Measurements from ENCODE around the gene OR6N1. TPM values are rescaled to one million over a fixed set of nuclear protein-coding genes. Genes with fewer than 3 reads are reported as not detected.

Gene OR6N1
- total and polyA plus RNA-seq, 2 of the 4 experiments (the other 2 are of a cell fraction) = not detected

DNA sequence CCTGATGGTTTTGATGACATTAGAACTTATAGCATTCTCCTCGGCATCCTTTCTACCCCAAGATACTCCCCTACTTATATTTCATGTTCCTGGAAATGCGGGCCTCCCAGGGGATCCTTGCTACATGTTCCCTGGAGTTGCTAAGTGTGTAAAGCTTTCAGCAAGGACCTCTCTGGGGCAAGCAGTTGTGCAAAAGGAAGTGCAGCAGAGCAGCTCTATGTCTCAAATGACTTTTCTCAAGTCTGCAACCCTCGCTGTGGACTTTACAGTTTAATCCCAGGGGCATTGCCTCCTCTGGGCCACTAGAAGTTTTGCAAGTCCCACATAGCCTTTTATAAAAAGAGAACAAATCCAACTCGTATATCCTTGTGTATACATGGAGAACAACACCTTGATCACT, 38.3 kb upstream of the OR6N1 start:
- Histone ChIP-seq H2BK20ac (ENCODE audit: low read depth, low read length) (no peak overlapping the region), H3K18ac (ENCODE audit: low read depth, low read length) (no peak overlapping the region), H4K5ac (ENCODE audit: low read depth, low read length) (no peak overlapping the region), H3K14ac (replicated peaks; ENCODE audit: low read depth, low read length) (no peak overlapping the region), H2AK5ac (ENCODE audit: low read depth, low read length) (no peak overlapping the region), H4K20me1 (ENCODE audit: insufficient read depth, low read length) (no peaks in the 10 kb centered on the region), H2AK9ac (replicated peaks; ENCODE audit: low read depth, low read length, poor library complexity) (no peak overlapping the region), H3K4ac (ENCODE audit: low read depth, low read length) (no peak overlapping the region), H3K79me1 (ENCODE audit: low read depth in 1 of 2, low read length in 2 of 2) (no peaks in the 10 kb centered on the region), H3K27me3 (ENCODE audit: control insufficient read depth, insufficient read depth, low read length) (no peaks in the 10 kb centered on the region), H3K9ac (ENCODE audit: low read depth, low read length) (no peak overlapping the region), H3K27ac (ENCODE audit: insufficient read depth, low read length) (no peak overlapping the region), H3K36me3 (ENCODE audit: control insufficient read depth, insufficient read depth, low read length) (no peaks in the 10 kb centered on the region), H4K8ac (ENCODE audit: low read depth in 2 of 2, low read length in 2 of 2) (no peak overlapping the region), H3K9me1 (ENCODE audit: insufficient read depth, low read length) (no peaks in the 10 kb centered on the region; the same call in 1 of the 2 replicates), H4K91ac (ENCODE audit: insufficient read depth, low read depth, low read length) (no peak overlapping the region), H3K9me3 (ENCODE audit: control insufficient read depth, insufficient read depth, low read length) (no peaks in the 10 kb centered on the region; the same call in 1 of the 2 replicates), H3K4me1 (ENCODE audit: control insufficient read depth, insufficient read depth, low read length) (no peaks in the 10 kb centered on the region), H3K23ac (ENCODE audit: low read depth, low read length) (no peak overlapping the region), H2BK15ac (ENCODE audit: low read depth, low read length) (no peak overlapping the region), H2BK5ac (ENCODE audit: low read depth, low read length, poor library complexity, severe bottlenecking) (no peak overlapping the region), H3K56ac (ENCODE audit: extremely low read depth, insufficient read depth, low read length) (no peak overlapping the region), H2BK120ac (ENCODE audit: low read depth, low read length) (no peak overlapping the region), H3K4me2 (ENCODE audit: low read depth, low read length) (no peak overlapping the region), H2AFZ (replicated peaks; ENCODE audit: low read length, poor library complexity) (no peak overlapping the region), H3K4me3 (ENCODE audit: insufficient read depth, low read depth, low read length) (no peak overlapping the region)
- DNase-seq = no peak
- ChIA-PET CTCF (no interaction called here), POLR2A (ENCODE audit: unreplicated experiment) (no interaction called here)
- BruUV-seq (replicated peaks) = no TSS peak
- TF ChIP-seq, protein P1, sequence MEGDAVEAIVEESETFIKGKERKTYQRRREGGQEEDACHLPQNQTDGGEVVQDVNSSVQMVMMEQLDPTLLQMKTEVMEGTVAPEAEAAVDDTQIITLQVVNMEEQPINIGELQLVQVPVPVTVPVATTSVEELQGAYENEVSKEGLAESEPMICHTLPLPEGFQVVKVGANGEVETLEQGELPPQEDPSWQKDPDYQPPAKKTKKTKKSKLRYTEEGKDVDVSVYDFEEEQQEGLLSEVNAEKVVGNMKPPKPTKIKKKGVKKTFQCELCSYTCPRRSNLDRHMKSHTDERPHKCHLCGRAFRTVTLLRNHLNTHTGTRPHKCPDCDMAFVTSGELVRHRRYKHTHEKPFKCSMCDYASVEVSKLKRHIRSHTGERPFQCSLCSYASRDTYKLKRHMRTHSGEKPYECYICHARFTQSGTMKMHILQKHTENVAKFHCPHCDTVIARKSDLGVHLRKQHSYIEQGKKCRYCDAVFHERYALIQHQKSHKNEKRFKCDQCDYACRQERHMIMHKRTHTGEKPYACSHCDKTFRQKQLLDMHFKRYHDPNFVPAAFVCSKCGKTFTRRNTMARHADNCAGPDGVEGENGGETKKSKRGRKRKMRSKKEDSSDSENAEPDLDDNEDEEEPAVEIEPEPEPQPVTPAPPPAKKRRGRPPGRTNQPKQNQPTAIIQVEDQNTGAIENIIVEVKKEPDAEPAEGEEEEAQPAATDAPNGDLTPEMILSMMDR (conservative IDR thresholded peaks at IDR 0.05; ENCODE audit: low read depth, low read length) = no peak
- TF ChIP-seq POLR2A (IDR thresholded peaks at IDR 0.05; ENCODE audit: low read depth, low read length) (no peak), FOS (IDR thresholded peaks at IDR 0.05; ENCODE audit: low read depth, low read length) (no peak), CHD1 (IDR thresholded peaks at IDR 0.05; ENCODE audit: low read depth, low read length) (no peak), NFE2L2 (IDR thresholded peaks at IDR 0.05; ENCODE audit: low read depth, low read length) (no peak), MAFK (IDR thresholded peaks at IDR 0.05; ENCODE audit: low read depth, low read length) (no peak)
- TF ChIP-seq, protein P2, sequence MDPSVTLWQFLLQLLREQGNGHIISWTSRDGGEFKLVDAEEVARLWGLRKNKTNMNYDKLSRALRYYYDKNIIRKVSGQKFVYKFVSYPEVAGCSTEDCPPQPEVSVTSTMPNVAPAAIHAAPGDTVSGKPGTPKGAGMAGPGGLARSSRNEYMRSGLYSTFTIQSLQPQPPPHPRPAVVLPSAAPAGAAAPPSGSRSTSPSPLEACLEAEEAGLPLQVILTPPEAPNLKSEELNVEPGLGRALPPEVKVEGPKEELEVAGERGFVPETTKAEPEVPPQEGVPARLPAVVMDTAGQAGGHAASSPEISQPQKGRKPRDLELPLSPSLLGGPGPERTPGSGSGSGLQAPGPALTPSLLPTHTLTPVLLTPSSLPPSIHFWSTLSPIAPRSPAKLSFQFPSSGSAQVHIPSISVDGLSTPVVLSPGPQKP (IDR thresholded peaks at IDR 0.05; ENCODE audit: borderline replicate concordance, low read depth, low read length) = no peak
- intact Hi-C loops (cut with micrococcal nuclease) = no loop called here
- ATAC-seq (ENCODE audit: low read depth) = no peak
- WGBS, 2 experiments (ENCODE audit: extremely low coverage in 2 of 2, insufficient read length in 1 of 2) = no CpG with 5 or more reads among the region's 4 CpGs
- in situ Hi-C loops (cut with MboI; ENCODE audit: low sequenced_read_pairs) = no loop called here
- dilution Hi-C loops (cut with HindIII; ENCODE audit: low sequenced_read_pairs, unreplicated experiment) = no loop called here
